ENCODE results near the gene SLCO6A1. TPM values are rescaled to one million over a fixed set of nuclear protein-coding genes. Genes with fewer than 3 reads are reported as not detected.

The SLCO6A1 gene
- total RNA-seq, 1 donor from 2014 or later: not detected

- DNase-seq (ENCODE audit: low spot score): no peak
Measured at GRCh38 chr5:102453716-102454115, 45.1 kb downstream of the SLCO6A1 start.

GRCh38 chr5:102451082-102451481 is 47.7 kb downstream of the SLCO6A1 start:
- DNase-seq (ENCODE audit: low spot score): no peak

- DNase-seq (ENCODE audit: low spot score): no peak
Measured at GRCh38 chr5:102450313-102450990, 48.3 kb downstream of the SLCO6A1 start.

- DNase-seq (ENCODE audit: low spot score): no peak
Measured at GRCh38 chr5:102433473-102433872, 65.3 kb downstream of the SLCO6A1 start.

- DNase-seq (ENCODE audit: low spot score): no peak
Measured at GRCh38 chr5:102421647-102422046, 77.2 kb downstream of the SLCO6A1 start.

GRCh38 chr5:102418531-102418930 is 80.3 kb downstream of the SLCO6A1 start:
- no peak for DNase-seq (ENCODE audit: low spot score)

- no peak for DNase-seq (ENCODE audit: low spot score)
Measured at GRCh38 chr5:102414448-102414847, 84.4 kb downstream of the SLCO6A1 start.

- DNase-seq (ENCODE audit: low spot score): no peak
Measured at GRCh38 chr5:102388235-102388634, 110.6 kb downstream of the SLCO6A1 start.

GRCh38 chr5:102385365-102385764 is 113.4 kb downstream of the SLCO6A1 start:
- DNase-seq (ENCODE audit: low spot score): no peak

- no peak for DNase-seq (ENCODE audit: low spot score)
Measured at GRCh38 chr5:102380174-102380573, 118.6 kb downstream of the SLCO6A1 start.

- no peak for DNase-seq (ENCODE audit: low spot score)
Measured at GRCh38 chr5:102375876-102376275, 122.9 kb downstream of the SLCO6A1 start.

- no peak for DNase-seq (ENCODE audit: low spot score)
Measured at GRCh38 chr5:102375272-102375671, 123.5 kb downstream of the SLCO6A1 start.

GRCh38 chr5:102368392-102368791 is 130.4 kb downstream of the SLCO6A1 start:
- DNase-seq (ENCODE audit: low spot score): no peak

GRCh38 chr5:102341681-102342288 is 157.0 kb downstream of the SLCO6A1 start:
- DNase-seq (ENCODE audit: low spot score): no peak

- no peak for DNase-seq (ENCODE audit: low spot score)
Measured at GRCh38 chr5:102324714-102325113, 174.1 kb downstream of the SLCO6A1 start.

Other genes starting within 250 kb of the SLCO6A1 start
- gene SLCO4C1, start 202.7 kb downstream of the SLCO6A1 start, total RNA-seq: 1.2 TPM

All from ureter (tissue), 1 donor.